Osteocyte (in vitro differentiated cells): Measurements from ENCODE around the gene MEIS3. TPM values are rescaled to one million over a fixed set of nuclear protein-coding genes. Genes with fewer than 3 reads are reported as not detected.

Source experiments
- DNase-seq: peaks from one replicate; pipeline ENCODE4 v3.0.0; 2021; ENCODE audit warnings: mixed read lengths; ENCODE audit not compliant: unreplicated experiment; ENCODE audit errors: extremely low spot score
- H3K27ac Mint-ChIP-seq: one replicate; pipeline ENCODE4 v1.8.0; 2021; ENCODE audit warnings: mild to moderate bottlenecking, mixed read lengths; ENCODE audit not compliant: unreplicated experiment
- H3K27me3 Mint-ChIP-seq: one replicate; pipeline ENCODE4 v1.8.0; 2021; ENCODE audit warnings: mixed read lengths; ENCODE audit not compliant: unreplicated experiment
- H3K36me3 Mint-ChIP-seq: one replicate; pipeline ENCODE4 v1.8.0; 2021; ENCODE audit warnings: mixed read lengths; ENCODE audit not compliant: unreplicated experiment
- H3K4me1 Mint-ChIP-seq: one replicate; pipeline ENCODE4 v1.8.0; 2021; ENCODE audit warnings: mixed read lengths; ENCODE audit not compliant: unreplicated experiment
- H3K4me3 Mint-ChIP-seq: one replicate; pipeline ENCODE4 v1.8.0; 2021; ENCODE audit warnings: mild to moderate bottlenecking, moderate library complexity, mixed read lengths; ENCODE audit not compliant: unreplicated experiment
- H3K9me3 Mint-ChIP-seq: one replicate; pipeline ENCODE4 v1.8.0; 2021; ENCODE audit warnings: mixed read lengths; ENCODE audit not compliant: unreplicated experiment
- total RNA-seq: library from RNA; stranded (reverse); gene quantifications from 2 replicates; pipeline ENCODE4 v1.2.1, GENCODE V29; 2021
- TF ChIP-seq, protein P1 (sequence below): fragments of 200-600 bp; sonication (generic); IDR thresholded peaks from 2 replicates; pipeline ENCODE4 v1.5.0; 2021; ENCODE audit warnings: antibody characterized with exemption, mild to moderate bottlenecking, moderate library complexity

The MEIS3 gene
- total RNA-seq, 1 donor from 2014 or later: 99.0 TPM

DNA sequence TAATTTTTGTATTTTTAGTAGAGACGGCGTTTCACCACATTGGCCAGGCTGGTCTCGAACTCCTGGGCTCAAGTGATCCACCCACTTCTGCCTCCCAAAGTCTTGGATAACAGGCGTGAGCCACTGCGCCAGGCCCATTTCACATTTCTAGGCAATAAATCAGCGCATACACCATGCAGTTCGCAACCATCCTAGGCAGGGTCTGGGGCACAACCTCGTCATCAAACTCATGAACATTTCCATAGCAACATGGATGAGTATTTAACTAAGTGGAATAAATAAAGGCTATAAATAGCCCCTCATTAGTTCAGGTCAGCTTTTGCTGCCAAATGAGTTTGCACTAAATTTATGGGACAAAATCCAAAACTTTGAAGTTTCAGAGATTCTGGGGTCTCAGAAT, 8.2 kb downstream of the MEIS3 start:
- Mint-ChIP-seq H3K36me3 (peaks cover 32% of the 10 kb centered on the region), H3K27ac (no peak overlapping the region), H3K27me3 (no peaks in the 10 kb centered on the region), H3K9me3 (no peaks in the 10 kb centered on the region), H3K4me3 (no peak overlapping the region), H3K4me1 (peaks cover 1% of the 10 kb centered on the region)
- TF ChIP-seq, protein P1, sequence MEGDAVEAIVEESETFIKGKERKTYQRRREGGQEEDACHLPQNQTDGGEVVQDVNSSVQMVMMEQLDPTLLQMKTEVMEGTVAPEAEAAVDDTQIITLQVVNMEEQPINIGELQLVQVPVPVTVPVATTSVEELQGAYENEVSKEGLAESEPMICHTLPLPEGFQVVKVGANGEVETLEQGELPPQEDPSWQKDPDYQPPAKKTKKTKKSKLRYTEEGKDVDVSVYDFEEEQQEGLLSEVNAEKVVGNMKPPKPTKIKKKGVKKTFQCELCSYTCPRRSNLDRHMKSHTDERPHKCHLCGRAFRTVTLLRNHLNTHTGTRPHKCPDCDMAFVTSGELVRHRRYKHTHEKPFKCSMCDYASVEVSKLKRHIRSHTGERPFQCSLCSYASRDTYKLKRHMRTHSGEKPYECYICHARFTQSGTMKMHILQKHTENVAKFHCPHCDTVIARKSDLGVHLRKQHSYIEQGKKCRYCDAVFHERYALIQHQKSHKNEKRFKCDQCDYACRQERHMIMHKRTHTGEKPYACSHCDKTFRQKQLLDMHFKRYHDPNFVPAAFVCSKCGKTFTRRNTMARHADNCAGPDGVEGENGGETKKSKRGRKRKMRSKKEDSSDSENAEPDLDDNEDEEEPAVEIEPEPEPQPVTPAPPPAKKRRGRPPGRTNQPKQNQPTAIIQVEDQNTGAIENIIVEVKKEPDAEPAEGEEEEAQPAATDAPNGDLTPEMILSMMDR: no peak
- DNase-seq: no peak

DNA sequence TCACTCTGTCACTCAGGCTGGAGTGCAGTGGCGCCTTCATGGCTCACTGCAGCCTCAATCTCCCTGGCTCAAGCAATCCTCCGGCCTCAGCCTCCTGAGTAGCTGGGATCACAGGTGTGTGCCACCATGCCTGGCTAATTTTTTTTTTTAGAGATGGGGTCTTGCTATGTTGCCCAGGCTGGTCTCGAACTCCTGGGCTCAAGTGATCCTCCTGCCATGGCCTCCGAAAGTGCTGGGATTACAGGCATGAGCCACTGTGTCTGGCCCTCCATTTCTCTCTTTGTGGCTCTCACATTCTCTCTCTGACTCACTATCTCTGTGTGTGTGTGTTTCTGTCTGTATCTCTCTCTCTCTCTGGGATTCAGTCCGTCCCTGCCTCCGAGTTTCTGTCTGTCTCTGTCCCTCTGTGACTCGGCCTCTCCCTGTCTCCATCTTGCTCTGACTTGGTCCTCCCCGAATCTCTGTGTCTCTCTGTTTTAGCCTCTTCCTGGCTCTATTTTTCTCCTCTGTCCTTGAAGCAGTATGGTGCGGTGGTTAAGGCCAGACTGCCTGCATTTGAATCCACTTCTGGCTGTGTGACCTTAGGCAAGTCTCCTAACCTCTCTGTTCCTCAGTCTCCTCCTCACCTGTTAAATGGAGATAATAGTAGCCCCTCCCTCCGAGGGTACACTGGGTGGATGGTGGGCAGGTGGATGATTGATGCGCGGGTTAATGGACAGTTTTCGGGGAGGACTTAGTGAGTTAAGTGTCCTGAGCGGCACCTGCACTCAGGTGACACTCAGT, 11.0 kb downstream of the MEIS3 start:
- H3K27me3 Mint-ChIP-seq: no peaks in the 10 kb centered on the region
- no peaks in the 10 kb centered on the region for H3K4me1 Mint-ChIP-seq
- TF ChIP-seq, protein P1: no peak
- no peak overlapping the region for H3K4me3 Mint-ChIP-seq
- DNase-seq: no peak
- no peaks in the 10 kb centered on the region for H3K9me3 Mint-ChIP-seq
- H3K27ac Mint-ChIP-seq: no peak overlapping the region
- H3K36me3 Mint-ChIP-seq: peaks cover 27% of the 10 kb centered on the region

DNA sequence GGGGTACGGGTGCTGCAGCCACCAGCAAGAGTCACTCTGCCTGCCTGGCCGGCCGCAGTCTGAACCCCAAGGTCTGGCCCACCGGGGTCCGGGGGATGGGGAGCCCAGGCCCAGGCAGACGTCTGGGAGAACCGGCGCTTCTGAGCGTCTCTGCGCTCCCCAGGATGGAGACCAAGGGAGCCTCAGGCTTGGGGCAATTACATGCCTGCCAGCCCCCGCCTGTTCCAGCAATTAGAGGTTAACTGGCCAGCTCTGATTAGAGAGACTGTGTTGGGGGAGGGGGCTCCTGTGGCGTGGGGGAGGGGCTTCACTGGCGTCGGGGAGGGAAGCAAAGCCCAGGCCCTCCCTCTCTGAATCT, 11.9 kb downstream of the MEIS3 start:
- TF ChIP-seq, protein P1: no peak
- H3K4me1 Mint-ChIP-seq: no peaks in the 10 kb centered on the region
- H3K36me3 Mint-ChIP-seq: peaks cover 24% of the 10 kb centered on the region
- no peak overlapping the region for H3K4me3 Mint-ChIP-seq
- no peak overlapping the region for H3K27ac Mint-ChIP-seq
- no peaks in the 10 kb centered on the region for H3K27me3 Mint-ChIP-seq
- no peak for DNase-seq
- H3K9me3 Mint-ChIP-seq: no peaks in the 10 kb centered on the region

DNA sequence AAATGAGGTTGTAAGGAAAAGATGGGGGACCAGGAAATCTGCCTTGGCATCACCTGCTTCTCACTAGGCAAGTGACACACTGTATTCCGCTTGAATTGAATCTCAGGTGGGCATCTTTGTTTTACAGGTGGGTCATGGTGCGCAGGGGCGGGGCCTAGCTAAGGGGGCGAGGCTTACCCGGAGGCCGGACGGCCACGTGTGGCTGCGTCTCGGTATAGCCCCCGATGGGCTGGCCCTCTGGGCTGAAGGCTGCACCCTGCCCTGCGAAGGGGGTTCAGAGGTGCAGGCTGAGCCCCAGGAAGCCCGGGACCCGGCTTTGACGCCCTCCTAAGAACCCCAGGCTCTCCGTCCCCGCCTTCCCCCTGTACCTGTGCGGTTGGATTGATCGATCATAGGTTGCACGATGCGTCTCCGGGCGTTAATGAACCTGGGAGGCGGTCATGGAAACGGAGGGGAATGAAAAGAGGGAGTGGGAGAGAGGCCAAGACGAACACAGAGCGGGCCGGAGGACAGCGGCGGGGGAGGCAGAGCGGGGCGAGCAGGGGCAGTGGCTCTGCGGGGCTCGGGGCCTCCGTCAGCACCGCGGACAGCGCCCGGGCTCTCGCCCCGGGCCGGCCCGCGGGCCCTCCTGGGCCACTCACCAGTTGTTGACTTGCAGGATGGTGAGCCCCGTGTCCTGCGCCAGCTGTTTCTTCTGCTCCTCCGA, 12.5 kb downstream of the MEIS3 start:
- no peak for DNase-seq
- H3K4me1 Mint-ChIP-seq: no peaks in the 10 kb centered on the region
- H3K36me3 Mint-ChIP-seq: peaks cover 24% of the 10 kb centered on the region

More for the DNA sequence above, 12.5 kb downstream of the MEIS3 start:
- H3K4me3 Mint-ChIP-seq: no peak overlapping the region
- no peaks in the 10 kb centered on the region for H3K27me3 Mint-ChIP-seq
- no peak overlapping the region for H3K27ac Mint-ChIP-seq
- no peaks in the 10 kb centered on the region for H3K9me3 Mint-ChIP-seq
- TF ChIP-seq, protein P1: no peak
